Measurements from ENCODE around the gene ABCA7.

GRCh38 chr19:1073063-1073955 is 33.4 kb downstream of the ABCA7 start:
- no peak for TF ChIP-seq CTCF (IDR thresholded peaks at IDR 0.05; ENCODE audit: low read depth, low read length, poor library complexity, severe bottlenecking)
- no peak for TF ChIP-seq EZH2phosphoT487 (IDR thresholded peaks at IDR 0.05; ENCODE audit: borderline replicate concordance, low read length)

Data from DOHH2 (cell line).